HCT116 (cell line): ENCODE data around the gene ELL2. TPM values are rescaled to one million over a fixed set of nuclear protein-coding genes. Genes with fewer than 3 reads are reported as not detected.

Source experiments
- ATAC-seq: fragments of 200-7000 bp; cut with Tn5 transposase; 2 replicates; pipeline ENCODE4 v1.9.1; 2020; ENCODE audit warnings: mild to moderate bottlenecking, moderate library complexity
- BruUV-seq: library from RNA; stranded (reverse); fragments of 400-500 nt; replicated peaks from 2 replicates; lab custom pipeline; 2021; lab: Mats Ljungman, UMichigan
- CTCF ChIA-PET: fragments of 300-600 bp; sonication (Branson Sonifier 250); formaldehyde crosslinking; loops from one replicate; lab custom pipeline; 2021; ENCODE audit warnings: antibody characterized with exemption; lab: Charles Lee
- POLR2A ChIA-PET: fragments of 300-600, 350-600 bp; sonication (Branson Sonifier 250); formaldehyde crosslinking; loops from one replicate; lab custom pipeline; 2021; ENCODE audit warnings: antibody characterized with exemption; lab: Charles Lee
- RAD21 ChIA-PET, 2 experiments: fragments of 300-600 bp; sonication (Branson Sonifier 250); formaldehyde crosslinking; loops; one replicate each; lab custom pipeline; 2023; ENCODE audit warnings: low total read pairs in 2 of 2; ENCODE audit not compliant: uncharacterized antibody in 2 of 2, unreplicated experiment in 2 of 2, low non-redundant PET in 1 of 2; lab: Charles Lee
- DNase-seq: peaks from one replicate; pipeline ENCODE4 v3.0.0-alpha.2; 2010; ENCODE audit warnings: low read depth, low spot score
- H2AFZ ChIP-seq: fragments of 200-600 bp; shearing (Covaris generic), sonication (generic); 2 replicates; pipeline ENCODE4 v1.6.1; 2017; ENCODE audit warnings: low read depth, mixed run types, mixed read lengths, antibody characterized with exemption, low read length; ENCODE audit not compliant: poor library complexity, severe bottlenecking
- H3K27ac ChIP-seq: 2 replicates; pipeline ENCODE4 v1.5.1; 2012; ENCODE audit warnings: low read depth, low read length
- H3K27me3 ChIP-seq: fragments of 200-600 bp; sonication (generic); 2 replicates; pipeline ENCODE4 v1.6.1; 2016; ENCODE audit warnings: mixed run types, low read length, mixed read lengths; ENCODE audit not compliant: insufficient read depth
- H3K36me3 ChIP-seq, 2 experiments: fragments of 200-500 bp in 1 of 2; fragments of 200-600 bp in 1 of 2; sonication (Bioruptor generic) in 1 of 2; sonication (generic) in 1 of 2; 2 replicates each; pipeline versions ENCODE4 v1.5.1 to v1.6.1; 2014 to 2016; ENCODE audit warnings: low read length in 2 of 2, inconsistent platforms in 1 of 2, mixed read lengths in 1 of 2, mixed run types in 1 of 2; ENCODE audit not compliant: insufficient read depth in 2 of 2, control insufficient read depth in 1 of 2
- H3K4me1 ChIP-seq, 2 experiments: fragments of 200-600 bp in 1 of 2; sonication (generic) in 1 of 2; 2 replicates each; pipeline versions ENCODE4 v1.5.1 to v1.6.1; 2012 to 2017; ENCODE audit warnings: low read length in 2 of 2, inconsistent platforms in 1 of 2, mild to moderate bottlenecking in 1 of 2, mixed read lengths in 1 of 2, mixed run types in 1 of 2, moderate library complexity in 1 of 2; ENCODE audit not compliant: insufficient read depth in 2 of 2, control insufficient read depth in 1 of 2
- H3K4me2 ChIP-seq: fragments of 200-600 bp; sonication (generic); 2 replicates; pipeline ENCODE4 v1.6.1; 2017; ENCODE audit warnings: mixed run types, low read length, mixed read lengths
- H3K4me3 ChIP-seq, 2 experiments: fragments of 200-600 bp in 1 of 2; sonication (generic) in 1 of 2; replicated peaks in 1 of 2; 2 replicates each; pipeline ENCODE4 v1.5.1; 2011 to 2016; ENCODE audit warnings: low read length in 2 of 2, control low read depth in 1 of 2, low read depth in 1 of 2, mild to moderate bottlenecking in 1 of 2, mixed read lengths in 1 of 2, mixed run types in 1 of 2
- H3K79me2 ChIP-seq: fragments of 200-600 bp; sonication (generic); 2 replicates; pipeline ENCODE4 v1.6.1; 2017; ENCODE audit warnings: mild to moderate bottlenecking, mixed run types, low read length, moderate library complexity, mixed read lengths; ENCODE audit not compliant: insufficient read depth
- H3K9ac ChIP-seq: fragments of 200-600 bp; sonication (generic); 2 replicates; pipeline ENCODE4 v1.6.1; 2016; ENCODE audit warnings: low read length, mixed read lengths
- H3K9me2 ChIP-seq: fragments of 200-600 bp; sonication (generic), shearing (Covaris generic); 2 replicates; pipeline ENCODE4 v1.6.1; 2017; ENCODE audit warnings: mixed run types, mild to moderate bottlenecking, moderate library complexity; ENCODE audit not compliant: insufficient read depth
- H3K9me3 ChIP-seq, 2 experiments: fragments of 200-500 bp in 1 of 2; fragments of 200-600 bp in 1 of 2; sonication (Bioruptor generic) in 1 of 2; sonication (generic) in 1 of 2; 2 replicates each; pipeline ENCODE4 v1.6.1; 2014 to 2017; ENCODE audit warnings: low read length in 2 of 2, mixed read lengths in 2 of 2, inconsistent platforms in 1 of 2, low read depth in 1 of 2, mild to moderate bottlenecking in 1 of 2, mixed run types in 1 of 2, moderate library complexity in 1 of 2; ENCODE audit not compliant: control insufficient read depth in 1 of 2, insufficient read depth in 1 of 2
- H4K20me1 ChIP-seq: fragments of 200-600 bp; sonication (generic), shearing (Covaris generic); 2 replicates; pipeline ENCODE4 v1.6.1; 2017; ENCODE audit warnings: mixed run types, mild to moderate bottlenecking, moderate library complexity; ENCODE audit not compliant: insufficient read depth
- ATF3 ChIP-seq: IDR thresholded peaks from 2 replicates; pipeline ENCODE4 v1.6.1; 2012
- CBX3 ChIP-seq: IDR thresholded peaks from 2 replicates; pipeline ENCODE4 v1.6.1; 2012; ENCODE audit warnings: low read depth
- CEBPB ChIP-seq: IDR thresholded peaks from 2 replicates; pipeline ENCODE4 v1.6.1; 2012; ENCODE audit warnings: low read depth
- CTCF ChIP-seq, 3 experiments: fragments of 200-600 bp in 1 of 3; sonication (generic) in 1 of 3; IDR thresholded peaks in 2 of 3; conservative IDR thresholded peaks in 1 of 3; 2 replicates each; pipeline ENCODE4 v1.5.1; 2012 to 2017; ENCODE audit warnings: low read depth in 2 of 3, low read length in 2 of 3, antibody characterized with exemption in 1 of 3, borderline replicate concordance in 1 of 3, control low read depth in 1 of 3, mild to moderate bottlenecking in 1 of 3, mixed read lengths in 1 of 3, mixed run types in 1 of 3, moderate library complexity in 1 of 3; ENCODE audit not compliant: insufficient read depth in 1 of 3
- ELF1 ChIP-seq: IDR thresholded peaks from 2 replicates; pipeline ENCODE4 v1.6.1; 2012; ENCODE audit warnings: low read depth, borderline replicate concordance
- EZH2phosphoT487 ChIP-seq: fragments of 200-600 bp; IDR thresholded peaks from 2 replicates; pipeline ENCODE4 v1.6.1; 2018; ENCODE audit warnings: antibody characterized with exemption, borderline replicate concordance
- FOSL1 ChIP-seq: IDR thresholded peaks from 2 replicates; pipeline ENCODE4 v1.6.1; 2012; ENCODE audit warnings: low read depth
- JUND ChIP-seq: IDR thresholded peaks from 2 replicates; pipeline ENCODE4 v1.6.1; 2012
- MAX ChIP-seq: IDR thresholded peaks from 2 replicates; pipeline ENCODE4 v1.6.1; 2012
- POLR2A ChIP-seq: IDR thresholded peaks from 2 replicates; pipeline ENCODE4 v1.7.0; 2011; ENCODE audit warnings: borderline replicate concordance; ENCODE audit not compliant: insufficient read depth, insufficient read length; ENCODE audit errors: extremely low read depth
- POLR2AphosphoS5 ChIP-seq: IDR thresholded peaks from 2 replicates; pipeline ENCODE4 v1.6.1; 2011; ENCODE audit warnings: mild to moderate bottlenecking, low read depth, low read length, moderate library complexity
- RAD21 ChIP-seq: IDR thresholded peaks from 2 replicates; pipeline ENCODE4 v1.6.1; 2012; ENCODE audit warnings: low read depth, mild to moderate bottlenecking
- REST ChIP-seq: IDR thresholded peaks from 2 replicates; pipeline ENCODE4 v1.6.1; 2012; ENCODE audit warnings: low read depth
- SIN3A ChIP-seq: IDR thresholded peaks from 2 replicates; pipeline ENCODE4 v1.6.1; 2012; ENCODE audit warnings: low read depth
- SP1 ChIP-seq: IDR thresholded peaks from 2 replicates; pipeline ENCODE4 v1.6.1; 2012; ENCODE audit warnings: low read depth
- SRF ChIP-seq: IDR thresholded peaks from 2 replicates; pipeline ENCODE4 v1.6.1; 2012; ENCODE audit warnings: low read depth
- TCF7L2 ChIP-seq: IDR thresholded peaks from 2 replicates; pipeline ENCODE4 v1.7.0; 2011; ENCODE audit warnings: borderline replicate concordance, inconsistent platforms; ENCODE audit not compliant: insufficient read depth, insufficient read length; ENCODE audit errors: extremely low read depth
- YY1 ChIP-seq: IDR thresholded peaks from 2 replicates; pipeline ENCODE4 v1.6.1; 2011; ENCODE audit warnings: low read length, low read depth, moderate library complexity, mild to moderate bottlenecking; ENCODE audit not compliant: insufficient replicate concordance; ENCODE audit errors: extremely low read depth
- ZFX ChIP-seq: fragments of 450-650 bp; IDR thresholded peaks from 2 replicates; pipeline ENCODE4 v1.6.1; 2017
- ZNF274 ChIP-seq: fragments of 200-500 bp; sonication (Bioruptor generic); IDR thresholded peaks from 2 replicates; pipeline ENCODE4 v1.6.1; 2014; ENCODE audit warnings: mild to moderate bottlenecking, low read depth, low read length, inconsistent platforms
- intact Hi-C: fragments of 100-400 bp; cut with micrococcal nuclease; formaldehyde crosslinking; loops from 2 replicates; pipeline ENCODE4 v1.10.0; 2022
- total RNA-seq: library from RNA; stranded (reverse); gene quantifications from one replicate; pipeline ENCODE4 v1.2.1, GENCODE V29; 2021; ENCODE audit not compliant: unreplicated experiment

The ELL2 gene
- total RNA-seq, 1 experiment from 2014 or later: 29.8 TPM

- TF ChIP-seq YY1 (no peak), RAD21 (no peak), SP1 (no peak), FOSL1 (no peak), JUND (no peak), CTCF (IDR thresholded peaks at IDR 0.05 in 2 of 3, conservative IDR thresholded peaks at IDR 0.05 in 1 of 3; ENCODE audit: borderline replicate concordance in 1 of 3, insufficient read depth in 1 of 3, low read depth in 2 of 3, low read length in 2 of 3) (no peak), MAX (no peak), SRF (no peak), ZNF274 (no peak), SIN3A (no peak), CEBPB (no peak)
These were observed 108.2 kb downstream of the ELL2 start (continued) for GRCh38 chr5:95853490-95853889.

GRCh38 chr5:95852567-95852966 is 109.1 kb downstream of the ELL2 start:
- no peaks in the 10 kb centered on the region for H3K79me2 ChIP-seq
- ChIA-PET CTCF (interaction anchor here (1.1 kb wide), 1 partner anchor 72 kb away, joined by 3 read pairs; no protein-coding TSS in a partner anchor), POLR2A (no interaction called here), RAD21 (no interaction called here)
- no peak overlapping the region for H3K27ac ChIP-seq
- H4K20me1 ChIP-seq: no peaks in the 10 kb centered on the region
- H3K4me3 ChIP-seq: no peak overlapping the region
- no peaks in the 10 kb centered on the region for H3K4me1 ChIP-seq
- ATAC-seq (no peak), DNase-seq (no peak)
- no peaks in the 10 kb centered on the region for H3K36me3 ChIP-seq
- BruUV-seq: no TSS peak
- no peak overlapping the region for H3K9ac ChIP-seq
- H3K9me2 ChIP-seq: no peaks in the 10 kb centered on the region
- H2AFZ ChIP-seq: no peak overlapping the region
- no peaks in the 10 kb centered on the region for H3K9me3 ChIP-seq
- no peak overlapping the region for H3K4me2 ChIP-seq
- no peaks in the 10 kb centered on the region for H3K27me3 ChIP-seq
- intact Hi-C loops: no loop called here
- TF ChIP-seq ELF1: no peak
- no peak for TF ChIP-seq POLR2A
- TF ChIP-seq ATF3: no peak
- no peak for TF ChIP-seq CEBPB
- TF ChIP-seq FOSL1: no peak
- no peak for TF ChIP-seq ZNF274
- no peak for TF ChIP-seq TCF7L2
- TF ChIP-seq REST: no peak
- TF ChIP-seq SP1: no peak
- TF ChIP-seq ZFX: no peak
- no peak for TF ChIP-seq MAX
- TF ChIP-seq JUND: no peak
- TF ChIP-seq SIN3A: no peak
- no peak for TF ChIP-seq RAD21
- TF ChIP-seq EZH2phosphoT487: no peak
- TF ChIP-seq CBX3: no peak
- TF ChIP-seq POLR2AphosphoS5: no peak
